RWPE2 (cell line): ENCODE results near the gene ULBP2.
A peak's percentile ranks its signal among the peaks of the same experiment; 100 is the strongest.
"Not testable (repeated sequence)": the region's sequence is repeated elsewhere in the genome, so short reads cannot be mapped to it uniquely, and the experiment has no call there.

Source experiments
- ATAC-seq: fragments of 200-7000 bp; cut with Tn5 transposase; 3 replicates; pipeline ENCODE4 v1.9.1; 2021; ENCODE audit warnings: low read depth
- DNase-seq: peaks from one replicate; pipeline ENCODE4 v3.0.0-alpha.2; 2020; ENCODE audit warnings: low spot score
- H3K27ac ChIP-seq: fragments of 450-650 bp; 2 replicates; pipeline ENCODE4 v1.5.1; 2017; ENCODE audit warnings: mild to moderate bottlenecking; ENCODE audit not compliant: poor library complexity, severe bottlenecking
- H3K27me3 ChIP-seq: fragments of 250-450 bp; sonication (Bioruptor Pico); 2 replicates; pipeline ENCODE4 v1.5.1; 2021; ENCODE audit warnings: mild to moderate bottlenecking, moderate library complexity; ENCODE audit not compliant: insufficient read depth, poor library complexity, severe bottlenecking
- H3K36me3 ChIP-seq: fragments of 250-450 bp; sonication (Bioruptor Pico); 2 replicates; pipeline ENCODE4 v1.5.1; 2020; ENCODE audit warnings: low read depth, mild to moderate bottlenecking, moderate library complexity
- H3K4me1 ChIP-seq: fragments of 250-450 bp; sonication (Bioruptor Pico); 2 replicates; pipeline ENCODE4 v1.5.1; 2021; ENCODE audit warnings: mild to moderate bottlenecking, moderate library complexity; ENCODE audit not compliant: insufficient read depth, poor library complexity, severe bottlenecking
- H3K4me3 ChIP-seq: fragments of 250-450 bp; sonication (Bioruptor Pico); 2 replicates; pipeline ENCODE4 v1.5.1; 2021; ENCODE audit warnings: mild to moderate bottlenecking, moderate library complexity; ENCODE audit not compliant: severe bottlenecking
- H3K9me3 ChIP-seq: fragments of 250-450 bp; sonication (Bioruptor Pico); 2 replicates; pipeline ENCODE4 v1.5.1; 2021; ENCODE audit warnings: mild to moderate bottlenecking, moderate library complexity; ENCODE audit not compliant: severe bottlenecking
- CTCF ChIP-seq: fragments of 450-650 bp; IDR thresholded peaks from one replicate; pipeline ENCODE4 v1.5.1; 2017; ENCODE audit warnings: mild to moderate bottlenecking, moderate library complexity; ENCODE audit not compliant: poor library complexity, severe bottlenecking

The ULBP2 gene

GRCh38 chr6:149948011-149948410 is 6.2 kb downstream of the ULBP2 start:
- no peaks in the 10 kb centered on the region for H3K36me3 ChIP-seq
- no peak overlapping the region for H3K27ac ChIP-seq
- TF ChIP-seq CTCF: no peak
- no peaks in the 10 kb centered on the region for H3K27me3 ChIP-seq
- no peak for ATAC-seq
- no peak for DNase-seq
- H3K4me1 ChIP-seq: peaks cover under 1% of the 10 kb centered on the region
- H3K9me3 ChIP-seq: no peaks in the 10 kb centered on the region
- H3K4me3 ChIP-seq: no peak overlapping the region

- Histone ChIP-seq H3K27ac (no peak overlapping the region), H3K27me3 (peaks cover 3% of the 10 kb centered on the region), H3K4me1 (peaks cover 6% of the 10 kb centered on the region), H3K9me3 (no peaks in the 10 kb centered on the region), H3K4me3 (no peak overlapping the region), H3K36me3 (no peaks in the 10 kb centered on the region)
- ATAC-seq (no peak), DNase-seq (no peak)
- TF ChIP-seq CTCF: no peak
Observed at GRCh38 chr6:149948616-149949015, 6.8 kb downstream of the ULBP2 start.

- Histone ChIP-seq H3K4me3 (no peak overlapping the region), H3K9me3 (no peaks in the 10 kb centered on the region), H3K4me1 (peaks cover 6% of the 10 kb centered on the region), H3K27me3 (peaks cover 10% of the 10 kb centered on the region), H3K36me3 (no peaks in the 10 kb centered on the region), H3K27ac (no peak overlapping the region)
- no peak for TF ChIP-seq CTCF
- ATAC-seq (no peak), DNase-seq (no peak)
Observed at GRCh38 chr6:149950423-149950822, 8.6 kb downstream of the ULBP2 start.

GRCh38 chr6:149951096-149951495 is 9.3 kb downstream of the ULBP2 start:
- Histone ChIP-seq H3K27me3 (peaks cover 16% of the 10 kb centered on the region), H3K9me3 (no peaks in the 10 kb centered on the region), H3K27ac (no peak overlapping the region), H3K4me3 (no peak overlapping the region), H3K4me1 (peaks cover 6% of the 10 kb centered on the region), H3K36me3 (no peaks in the 10 kb centered on the region)
- TF ChIP-seq CTCF: no peak
- DNase-seq (no peak), ATAC-seq (no peak)

GRCh38 chr6:149951626-149952025 is 9.8 kb downstream of the ULBP2 start:
- ATAC-seq (no peak), DNase-seq (no peak)
- Histone ChIP-seq H3K4me3 (no peak overlapping the region), H3K27me3 (peaks cover 17% of the 10 kb centered on the region), H3K27ac (no peak overlapping the region), H3K36me3 (no peaks in the 10 kb centered on the region), H3K4me1 (peaks cover 6% of the 10 kb centered on the region), H3K9me3 (no peaks in the 10 kb centered on the region)
- no peak for TF ChIP-seq CTCF

GRCh38 chr6:149953390-149953789 is 11.6 kb downstream of the ULBP2 start:
- not testable (repeated sequence) for H3K27ac ChIP-seq, H3K4me3 ChIP-seq, H3K36me3 ChIP-seq, DNase-seq, H3K9me3 ChIP-seq, H3K4me1 ChIP-seq
- peak; percentile 51; the same call in 2 of the 3 replicates for ATAC-seq
- peaks cover 23% of the 10 kb centered on the region for H3K27me3 ChIP-seq
